ENCODE data around the gene TMEM35A.
"Not testable (repeated sequence)": the region's sequence is repeated elsewhere in the genome, so short reads cannot be mapped to it uniquely, and the experiment has no call there.

TMEM35A gene, protein sequence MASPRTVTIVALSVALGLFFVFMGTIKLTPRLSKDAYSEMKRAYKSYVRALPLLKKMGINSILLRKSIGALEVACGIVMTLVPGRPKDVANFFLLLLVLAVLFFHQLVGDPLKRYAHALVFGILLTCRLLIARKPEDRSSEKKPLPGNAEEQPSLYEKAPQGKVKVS

GRCh38 chrX:101078716-101079598 lies at the start of gene TMEM35A:
TMEM35A (plus strand) TSS chrX:101078879; CDS start chrX:101079003, 124 bp downstream.
- DNase-seq = peak; percentile 8

DNA sequence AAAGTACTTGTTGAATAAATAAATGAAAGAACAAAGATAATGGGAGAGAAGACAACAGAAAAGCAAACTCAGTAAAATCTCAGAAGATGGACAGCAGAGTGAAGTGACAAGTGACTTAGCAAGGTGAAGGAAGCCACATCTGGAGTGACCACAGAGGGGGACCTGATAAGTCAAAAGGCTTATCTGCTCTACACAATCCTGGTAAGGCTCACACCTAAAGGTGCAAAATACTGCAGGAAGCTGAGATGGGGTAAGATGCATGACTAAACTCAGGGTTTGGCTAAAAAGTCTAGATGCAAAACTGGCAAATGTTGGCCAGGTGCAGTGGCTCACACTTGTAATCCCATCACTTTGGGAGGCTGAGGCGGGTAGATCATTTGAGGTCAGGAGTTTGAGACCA lies 49.0 kb upstream of the TMEM35A start:
- DNase-seq = no peak

DNA sequence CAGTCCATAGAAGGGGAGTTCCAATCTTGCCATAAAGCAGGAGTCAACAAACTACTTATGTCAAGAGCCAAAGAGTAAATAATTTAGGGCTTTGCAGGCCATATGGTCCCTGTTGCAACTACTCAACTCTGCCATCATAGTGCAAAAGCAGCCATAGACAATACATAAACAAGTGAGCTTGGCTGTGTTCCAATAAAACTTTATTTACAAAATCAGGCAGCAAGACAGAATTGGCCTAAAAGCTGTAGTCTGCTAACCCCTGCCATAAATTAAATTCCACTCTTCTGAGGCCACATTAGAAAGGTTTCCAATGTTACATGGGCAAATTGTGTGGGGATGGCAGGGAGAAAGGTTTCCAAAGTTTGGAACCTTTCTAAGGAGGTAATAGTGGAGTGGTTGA lies 41.4 kb upstream of the TMEM35A start:
- DNase-seq = no peak

DNA sequence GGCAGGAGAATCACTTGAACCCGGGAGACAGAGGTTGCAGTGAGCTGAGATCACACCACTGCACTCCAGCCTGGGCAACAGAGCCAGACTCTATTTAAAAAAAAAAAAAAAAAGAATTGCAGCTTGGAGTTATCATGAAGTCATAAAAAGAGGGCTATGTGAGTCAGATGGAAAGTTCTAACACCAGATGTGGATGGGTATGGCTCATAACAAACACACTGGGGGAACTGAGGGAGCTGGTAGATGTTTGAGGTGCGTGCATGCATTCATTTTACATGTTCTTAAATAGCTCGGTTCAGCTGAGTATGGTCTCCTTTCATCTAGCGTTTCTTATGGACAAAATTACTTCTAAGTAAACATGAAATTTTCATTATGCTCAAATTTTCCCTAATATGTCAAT lies 38.5 kb upstream of the TMEM35A start:
- DNase-seq = no peak

- DNase-seq = no peak
Observed at GRCh38 chrX:101051153-101051548, 27.5 kb upstream of the TMEM35A start.

- peak; percentile 95 for DNase-seq
Observed at GRCh38 chrX:101051549-101052302, 27.0 kb upstream of the TMEM35A start, which contains the start of gene TRMT2B. TRMT2B (minus strand) TSS chrX:101052111; CDS start chrX:101042289, 9,822 bp downstream.

DNA sequence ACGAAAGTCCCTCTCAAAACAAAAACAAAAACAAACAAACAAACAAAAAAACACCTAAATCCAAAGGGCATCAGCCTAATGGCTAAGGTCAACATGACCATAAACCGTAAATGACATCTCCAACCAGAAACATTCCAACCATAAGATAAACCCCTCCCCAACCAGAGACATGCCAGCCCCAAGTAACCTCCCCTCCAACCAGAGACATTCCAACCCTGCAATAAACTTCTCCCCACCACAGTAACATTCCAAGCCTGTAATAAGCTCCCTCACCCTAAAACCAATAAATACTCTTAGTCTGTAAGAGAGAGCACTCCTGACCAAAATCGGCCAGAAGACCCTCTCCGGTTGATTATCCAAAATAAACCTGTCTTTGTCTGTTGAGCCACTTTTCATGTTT lies 22.1 kb upstream of the TMEM35A start:
- DNase-seq = not testable (repeated sequence)

GRCh38 chrX:101057093-101057714 lies 21.5 kb upstream of the TMEM35A start:
- peak; percentile 71 for DNase-seq

- no peak for DNase-seq
Observed at GRCh38 chrX:101062176-101062575, 16.5 kb upstream of the TMEM35A start.

GRCh38 chrX:101071582-101071981 lies 7.1 kb upstream of the TMEM35A start:
- peak; percentile 58 for DNase-seq

DNA sequence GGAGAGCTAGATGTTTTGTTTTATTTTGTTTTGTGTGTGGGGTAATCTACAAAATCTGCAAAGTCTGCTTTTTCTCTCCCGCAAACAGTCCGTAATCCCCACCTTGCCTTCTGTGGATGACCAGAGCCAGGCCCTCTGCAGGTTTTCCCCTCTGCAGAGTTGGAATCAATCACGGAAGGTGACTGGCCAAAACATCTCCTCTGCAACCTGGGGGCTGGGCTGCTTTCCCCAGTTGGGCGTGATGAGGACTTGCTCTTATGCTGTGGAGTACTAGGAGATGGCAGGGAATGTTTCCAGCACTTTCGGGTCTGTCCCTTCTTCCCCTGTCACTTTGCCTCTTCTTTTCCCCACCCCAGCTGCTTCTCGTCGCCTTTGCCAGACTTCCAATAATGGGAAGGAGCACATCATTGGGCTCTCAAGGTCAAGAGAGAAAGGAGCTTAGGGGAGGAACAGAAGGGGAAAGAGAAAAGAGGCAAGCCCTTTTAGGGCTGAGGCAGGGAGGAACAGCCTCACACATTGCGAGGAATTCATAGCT lies 1.1 kb downstream of the TMEM35A start:
- no peak for DNase-seq

DNA sequence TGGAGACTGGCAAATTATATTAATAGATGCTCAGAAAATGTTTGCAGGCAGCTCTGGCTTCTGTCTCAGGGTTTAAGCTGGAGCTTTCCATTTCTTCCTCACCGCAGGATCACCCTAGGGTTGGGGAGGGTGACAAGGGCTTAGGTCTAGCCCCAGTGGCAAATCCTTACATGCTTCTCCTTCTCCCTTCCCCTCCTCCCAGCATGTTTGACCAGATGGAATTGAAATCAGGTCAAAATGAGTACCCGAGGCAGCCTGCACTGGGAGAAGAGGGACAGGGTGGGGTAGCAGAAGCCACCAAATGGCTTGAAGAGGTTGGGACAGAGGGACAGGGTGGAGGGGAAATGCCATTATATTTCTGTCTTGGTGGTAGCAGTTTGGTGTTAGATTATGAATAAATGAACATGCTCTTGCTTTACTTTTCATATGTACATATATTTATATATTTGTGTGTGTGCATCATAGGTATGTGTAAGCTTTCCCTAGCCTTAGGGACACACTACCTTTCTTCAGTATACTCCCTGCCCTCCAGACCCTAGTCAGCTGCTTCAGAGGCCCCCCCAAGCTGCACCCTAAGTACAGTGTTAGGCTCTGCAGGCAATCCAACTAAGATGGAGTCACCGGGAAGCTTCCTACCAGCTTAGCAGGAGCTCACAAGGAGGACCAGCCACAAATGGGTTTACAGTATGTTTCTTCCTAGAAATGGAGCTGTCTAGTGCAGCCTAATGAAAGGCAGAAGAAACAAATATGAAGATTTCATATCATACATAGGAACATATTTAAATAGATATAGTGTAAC lies 1.8 kb downstream of the TMEM35A start:
- DNase-seq = no peak

DNA sequence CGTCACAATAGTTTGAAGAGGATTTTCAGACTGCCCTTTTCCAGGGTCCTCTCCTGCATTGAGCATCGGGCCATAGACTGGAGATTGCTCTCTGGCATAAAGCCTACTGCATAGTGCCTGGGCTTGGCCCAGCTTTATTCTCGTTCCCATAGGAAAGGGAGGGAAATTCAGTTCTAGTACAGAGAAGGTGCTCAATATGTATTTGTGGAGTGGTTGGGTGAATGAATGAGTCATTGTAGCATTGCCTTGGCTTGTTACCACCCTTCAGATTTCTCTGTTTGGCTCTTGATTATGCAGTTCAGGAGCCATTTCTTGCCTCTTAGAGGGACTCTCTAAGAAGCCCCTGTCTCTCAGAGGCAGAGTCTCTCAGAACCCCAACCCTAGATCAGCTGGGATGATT lies 2.6 kb downstream of the TMEM35A start:
- DNase-seq = no peak

DNA sequence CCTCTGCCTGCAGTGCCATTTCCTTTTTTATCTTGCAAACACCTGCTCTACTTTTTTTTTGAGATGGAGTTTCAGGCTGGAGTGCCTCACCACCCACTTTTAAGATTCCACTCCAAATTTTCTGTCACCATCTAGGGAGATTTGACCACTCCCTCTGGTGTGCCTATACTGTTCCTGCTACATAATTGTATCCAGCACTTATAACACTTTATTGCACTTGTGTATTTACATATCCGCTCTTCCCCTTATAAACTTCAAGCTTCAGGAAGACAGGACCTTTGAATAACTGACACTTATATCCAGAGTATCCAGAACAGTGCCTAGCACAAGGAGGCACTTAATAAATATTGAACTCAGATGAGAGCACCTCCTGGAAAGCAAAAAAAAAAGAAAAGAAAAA lies 13.1 kb downstream of the TMEM35A start:
- no peak for DNase-seq

GRCh38 chrX:101097546-101098453 lies 19.1 kb downstream of the TMEM35A start, which contains the start of gene CENPI:
CENPI (plus strand) TSS chrX:101098204; CDS start chrX:101101071, 2,867 bp downstream.
- peak; percentile 96 for DNase-seq

- DNase-seq = no peak
Observed at GRCh38 chrX:101108284-101108683, 29.6 kb downstream of the TMEM35A start.

GRCh38 chrX:101117701-101118100 lies 39.0 kb downstream of the TMEM35A start:
- DNase-seq = no peak

DNA sequence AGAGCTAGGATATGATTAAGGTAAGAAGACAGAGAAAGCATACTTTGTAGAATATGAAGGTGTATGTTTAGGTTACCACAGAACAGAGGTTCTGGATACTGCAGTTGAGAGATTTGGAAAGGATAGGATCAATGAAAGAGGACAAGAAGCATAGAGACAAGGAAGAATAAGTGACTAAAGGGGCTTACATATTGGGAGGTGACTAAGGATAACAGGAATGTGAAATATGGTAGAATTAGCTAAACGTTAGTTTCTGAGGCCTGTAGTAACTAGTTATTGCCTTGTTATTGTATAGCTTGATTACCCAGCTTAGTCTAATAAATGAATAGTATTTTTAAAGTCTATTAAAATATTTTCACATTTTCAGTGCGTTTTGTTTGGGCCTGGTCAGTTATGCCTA lies 57.6 kb downstream of the TMEM35A start:
- DNase-seq = no peak
